Measurements from ENCODE around the gene HSPA6.
"Not testable (repeated sequence)": the region's sequence is repeated elsewhere in the genome, so short reads cannot be mapped to it uniquely, and the experiment has no call there.

The HSPA6 gene

GRCh38 chr1:161523817-161524741, at the start of gene HSPA6:
HSPA6 (plus strand) TSS chr1:161524540; CDS start chr1:161524659, 119 bp downstream.
- peak in 13 of 14 donors; percentile 36 to 95 (median 71) for DNase-seq

- DNase-seq: not testable (repeated sequence)
Observed at GRCh38 chr1:161477711-161478110, 46.6 kb upstream of the HSPA6 start.

- no peak for DNase-seq
Observed at GRCh38 chr1:161478985-161479384, 45.4 kb upstream of the HSPA6 start.

- DNase-seq: no peak
Observed at GRCh38 chr1:161480381-161481035, 43.8 kb upstream of the HSPA6 start.

- DNase-seq: no peak
Observed at GRCh38 chr1:161481624-161482392, 42.5 kb upstream of the HSPA6 start.

GRCh38 chr1:161482610-161483009, 41.7 kb upstream of the HSPA6 start:
- DNase-seq: no peak

GRCh38 chr1:161483361-161483760, 41.0 kb upstream of the HSPA6 start:
- no peak for DNase-seq

- DNase-seq: no peak
Observed at GRCh38 chr1:161484613-161485012, 39.7 kb upstream of the HSPA6 start.

- DNase-seq: peak in 7 of 14 donors; percentile 8 to 34 (median 13)
Observed at GRCh38 chr1:161486806-161487741, 37.3 kb upstream of the HSPA6 start.

- DNase-seq: no peak
Observed at GRCh38 chr1:161491472-161491871, 32.9 kb upstream of the HSPA6 start.

- DNase-seq: peak in 8 of 14 donors; percentile 10 to 35 (median 16)
Observed at GRCh38 chr1:161492827-161493226, 31.5 kb upstream of the HSPA6 start.

- DNase-seq: no peak
Observed at GRCh38 chr1:161494091-161494735, 30.1 kb upstream of the HSPA6 start.

- DNase-seq: no peak
Observed at GRCh38 chr1:161495490-161495889, 28.9 kb upstream of the HSPA6 start.

- DNase-seq: no peak
Observed at GRCh38 chr1:161497961-161498360, 26.4 kb upstream of the HSPA6 start.

- no peak for DNase-seq
Observed at GRCh38 chr1:161498646-161499045, 25.7 kb upstream of the HSPA6 start.

GRCh38 chr1:161499099-161500039, 25.0 kb upstream of the HSPA6 start:
- DNase-seq: peak in 2 of 14 donors; percentile 10 to 11

GRCh38 chr1:161501234-161501633, 23.1 kb upstream of the HSPA6 start:
- no peak for DNase-seq

GRCh38 chr1:161502181-161502580, 22.2 kb upstream of the HSPA6 start:
- no peak for DNase-seq

GRCh38 chr1:161502641-161503393, 21.5 kb upstream of the HSPA6 start:
- DNase-seq: no peak
